ENCODE data around the gene USH1C. TPM values are rescaled to one million over a fixed set of nuclear protein-coding genes. Genes with fewer than 3 reads are reported as not detected.

Gene USH1C
- total and polyA plus RNA-seq, 7 donors, result 0.05 to 0.44 (median 0.14) TPM; not detected in 4

- Histone ChIP-seq H3K36me3 (ENCODE audit: insufficient read depth in 1 of 2, low read depth in 1 of 2) (no peaks in the 10 kb centered on the region), H3K27me3 (ENCODE audit: insufficient read depth in 3 of 3, low read length in 2 of 3) (no peaks in the 10 kb centered on the region), H3K4me1 (no peaks in the 10 kb centered on the region), H3K9me3 (no peaks in the 10 kb centered on the region), H3K4me3 (no peak overlapping the region), H3K27ac (no peak overlapping the region)
- no peak for TF ChIP-seq CTCF (IDR thresholded peaks at IDR 0.05)
- intact Hi-C loops (cut with DNase I), result no loop called here
- DNase-seq, result no peak
- WGBS, 3 donors, result 88 to 89% (median 89%) methylated on average over 8 of the region's 8 CpGs
- no peak for ATAC-seq
Measured at GRCh38 chr11:17556999-17557398, 12.8 kb upstream of the USH1C start.

GRCh38 chr11:17554487-17554886, 10.3 kb upstream of the USH1C start:
- H3K36me3 ChIP-seq (ENCODE audit: insufficient read depth in 1 of 2, low read depth in 1 of 2), result no peaks in the 10 kb centered on the region
- no peaks in the 10 kb centered on the region for H3K4me1 ChIP-seq
- H3K27me3 ChIP-seq (ENCODE audit: insufficient read depth in 3 of 3, low read length in 2 of 3), result no peaks in the 10 kb centered on the region
- ATAC-seq, result no peak
- H3K4me3 ChIP-seq, result no peak overlapping the region
- no peak overlapping the region for H3K27ac ChIP-seq
- intact Hi-C loops (cut with DNase I), result no loop called here
- H3K9me3 ChIP-seq, result no peaks in the 10 kb centered on the region
- no peak for TF ChIP-seq CTCF (IDR thresholded peaks at IDR 0.05)
- DNase-seq, result no peak
- WGBS, 3 donors, result 77 to 89% (median 88%) methylated on average over 4 of the region's 4 CpGs

GRCh38 chr11:17553249-17553546, 9.0 kb upstream of the USH1C start:
- no peak for TF ChIP-seq CTCF (IDR thresholded peaks at IDR 0.05)
- 87 to 88% (median 88%) methylated on average over 6 to 7 of the region's 7 CpGs for WGBS, 3 donors
- H3K4me3 ChIP-seq, result no peak overlapping the region
- intact Hi-C loops (cut with DNase I), result no loop called here
- H3K27ac ChIP-seq, result no peak overlapping the region
- ATAC-seq (no peak), DNase-seq (no peak)
- no peaks in the 10 kb centered on the region for H3K9me3 ChIP-seq
- no peaks in the 10 kb centered on the region for H3K4me1 ChIP-seq
- peaks cover 0 to 5% (median 0%) of the 10 kb centered on the region in 3 donors for H3K27me3 ChIP-seq (ENCODE audit: insufficient read depth in 3 of 3, low read length in 2 of 3)
- H3K36me3 ChIP-seq (ENCODE audit: insufficient read depth in 1 of 2, low read depth in 1 of 2), result no peaks in the 10 kb centered on the region

- Histone ChIP-seq H3K27me3 (ENCODE audit: insufficient read depth in 3 of 3, low read length in 2 of 3) (peaks cover 0 to 9% (median 0%) of the 10 kb centered on the region in 3 donors), H3K9me3 (no peaks in the 10 kb centered on the region), H3K27ac (no peak overlapping the region), H3K4me1 (no peaks in the 10 kb centered on the region), H3K36me3 (ENCODE audit: insufficient read depth in 1 of 2, low read depth in 1 of 2) (no peaks in the 10 kb centered on the region), H3K4me3 (no peak overlapping the region)
- 83 to 91% (median 84%) methylated on average over 10 of the region's 10 CpGs for WGBS, 3 donors
- DNase-seq (no peak), ATAC-seq (peak in 1 of 4 donors; percentile 37)
- no peak for TF ChIP-seq CTCF (IDR thresholded peaks at IDR 0.05)
- intact Hi-C loops (cut with DNase I), result no loop called here
Measured at GRCh38 chr11:17552392-17553248, 8.4 kb upstream of the USH1C start.

GRCh38 chr11:17552041-17552355, 7.8 kb upstream of the USH1C start:
- no peaks in the 10 kb centered on the region for H3K4me1 ChIP-seq
- no peaks in the 10 kb centered on the region for H3K36me3 ChIP-seq (ENCODE audit: insufficient read depth in 1 of 2, low read depth in 1 of 2)
- ATAC-seq (no peak), DNase-seq (no peak)
- peaks cover 0 to 14% (median 2%) of the 10 kb centered on the region in 3 donors for H3K27me3 ChIP-seq (ENCODE audit: insufficient read depth in 3 of 3, low read length in 2 of 3)
- H3K27ac ChIP-seq, result no peak overlapping the region
- H3K9me3 ChIP-seq, result no peaks in the 10 kb centered on the region
- H3K4me3 ChIP-seq, result no peak overlapping the region
- TF ChIP-seq CTCF (IDR thresholded peaks at IDR 0.05), result no peak
- intact Hi-C loops (cut with DNase I), result no loop called here
- 83 to 85% (median 84%) methylated on average over 4 of the region's 4 CpGs for WGBS, 3 donors
